Measurements from ENCODE around the gene SLMAP.

The SLMAP gene

GRCh38 chr3:57934373-57934772, 178.3 kb downstream of the SLMAP start:
- no peak for DNase-seq (ENCODE audit: low spot score)
- TF ChIP-seq CTCF (IDR thresholded peaks at IDR 0.05; ENCODE audit: extremely low read depth, missing control alignments) = no peak

GRCh38 chr3:57935539-57935938, 179.4 kb downstream of the SLMAP start:
- TF ChIP-seq CTCF (IDR thresholded peaks at IDR 0.05; ENCODE audit: extremely low read depth, missing control alignments) = no peak
- no peak for DNase-seq (ENCODE audit: low spot score)

GRCh38 chr3:57937092-57937491, 181.0 kb downstream of the SLMAP start:
- no peak for TF ChIP-seq CTCF (IDR thresholded peaks at IDR 0.05; ENCODE audit: extremely low read depth, missing control alignments)
- no peak for DNase-seq (ENCODE audit: low spot score)

- DNase-seq (ENCODE audit: low spot score) = no peak
- no peak for TF ChIP-seq CTCF (IDR thresholded peaks at IDR 0.05; ENCODE audit: extremely low read depth, missing control alignments)
Measured at GRCh38 chr3:57939775-57940174, 183.7 kb downstream of the SLMAP start.

- no peak for DNase-seq (ENCODE audit: low spot score)
- TF ChIP-seq CTCF (IDR thresholded peaks at IDR 0.05; ENCODE audit: extremely low read depth, missing control alignments) = no peak
Measured at GRCh38 chr3:57942388-57942787, 186.3 kb downstream of the SLMAP start.

- no peak for TF ChIP-seq CTCF (IDR thresholded peaks at IDR 0.05; ENCODE audit: extremely low read depth, missing control alignments)
- DNase-seq (ENCODE audit: low spot score) = no peak
Measured at GRCh38 chr3:57942872-57943283, 186.8 kb downstream of the SLMAP start.

GRCh38 chr3:57943525-57944495, 187.7 kb downstream of the SLMAP start:
- no peak for DNase-seq (ENCODE audit: low spot score)
- no peak for TF ChIP-seq CTCF (IDR thresholded peaks at IDR 0.05; ENCODE audit: extremely low read depth, missing control alignments)

Measured in GM20000 (cell line).